ENCODE data around the gene EXOC2. TPM values are rescaled to one million over a fixed set of nuclear protein-coding genes. Genes with fewer than 3 reads are reported as not detected.

EXOC2 gene
- total and polyA plus RNA-seq, 2 donors (not counting 3 experiments of a cell fraction or from before 2014, with no cell fraction given) = 18.2 to 30.8 TPM

DNA sequence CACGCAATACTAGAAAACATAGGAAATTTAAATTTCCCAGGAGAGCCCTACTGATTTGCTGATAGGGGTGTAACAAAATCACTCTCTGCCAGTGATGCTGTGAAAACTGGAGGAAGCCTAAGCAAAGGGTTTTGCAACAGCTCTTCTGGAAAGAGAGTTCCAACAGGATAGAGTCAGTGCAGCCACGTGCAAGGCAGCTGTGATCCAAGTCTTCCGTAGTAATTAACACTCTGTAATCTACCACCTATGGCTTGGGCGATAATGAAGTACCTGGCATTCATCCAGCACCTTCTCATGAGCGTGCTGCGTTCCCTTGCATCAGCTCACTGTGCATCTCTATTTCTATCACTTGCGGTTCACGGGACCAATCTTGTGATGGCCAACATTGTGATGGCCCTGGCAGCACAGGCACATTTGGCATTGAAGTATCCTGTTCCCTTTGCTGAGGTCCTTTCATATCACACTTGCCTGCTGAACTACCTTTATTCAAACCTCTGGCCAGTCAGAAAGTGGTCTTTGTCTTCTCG, 253.2 kb downstream of the EXOC2 start:
- no TSS peak for BruUV-seq (replicated peaks)
- CTCF ChIA-PET = no interaction called here
- Histone ChIP-seq H3K9me3 (replicated peaks; ENCODE audit: control insufficient read depth, insufficient read depth, low read length) (no peaks in the 10 kb centered on the region), H3K79me2 (ENCODE audit: control insufficient read depth, insufficient read depth, low read length) (no peaks in the 10 kb centered on the region), H3K4me1 (ENCODE audit: control insufficient read depth, extremely low read depth, insufficient read depth, low read length) (no peaks in the 10 kb centered on the region), H3K4me2 (ENCODE audit: insufficient read depth, low read length) (no peak overlapping the region), H2AFZ (ENCODE audit: low read depth, low read length) (no peak overlapping the region), H4K20me1 (replicated peaks; ENCODE audit: control insufficient read depth, extremely low read depth, insufficient read depth, low read length) (no peaks in the 10 kb centered on the region), H3K27ac (ENCODE audit: insufficient read depth, low read depth, low read length) (no peak overlapping the region), H3K9ac (replicated peaks; ENCODE audit: extremely low read depth, insufficient read depth, low read length) (no peak overlapping the region), H3K27me3 (ENCODE audit: control insufficient read depth in 2 of 2, insufficient read depth in 2 of 2, low read length in 2 of 2) (no peaks in the 10 kb centered on the region), H3K4me3 (replicated peaks in 1 of 3; ENCODE audit: insufficient read depth in 1 of 3, low read depth in 1 of 3, low read length in 3 of 3) (no peak overlapping the region), H3K36me3 (ENCODE audit: control insufficient read depth in 2 of 2, extremely low read depth in 1 of 2, insufficient read depth in 2 of 2, low read length in 2 of 2) (no peaks in the 10 kb centered on the region), H3K9me1 (replicated peaks; ENCODE audit: control insufficient read depth, extremely low read depth, insufficient read depth, low read length) (no peaks in the 10 kb centered on the region)
- FAIRE-seq (no peak), DNase-seq (ENCODE audit: low read depth, low spot score) (no peak)
- intact Hi-C loops (cut with micrococcal nuclease) (no loop called here), dilution Hi-C loops (cut with MboI; ENCODE audit: extremely low pct_ligation_motif_present, low sequenced_read_pairs) (no loop called here)
- TF ChIP-seq, protein P1, sequence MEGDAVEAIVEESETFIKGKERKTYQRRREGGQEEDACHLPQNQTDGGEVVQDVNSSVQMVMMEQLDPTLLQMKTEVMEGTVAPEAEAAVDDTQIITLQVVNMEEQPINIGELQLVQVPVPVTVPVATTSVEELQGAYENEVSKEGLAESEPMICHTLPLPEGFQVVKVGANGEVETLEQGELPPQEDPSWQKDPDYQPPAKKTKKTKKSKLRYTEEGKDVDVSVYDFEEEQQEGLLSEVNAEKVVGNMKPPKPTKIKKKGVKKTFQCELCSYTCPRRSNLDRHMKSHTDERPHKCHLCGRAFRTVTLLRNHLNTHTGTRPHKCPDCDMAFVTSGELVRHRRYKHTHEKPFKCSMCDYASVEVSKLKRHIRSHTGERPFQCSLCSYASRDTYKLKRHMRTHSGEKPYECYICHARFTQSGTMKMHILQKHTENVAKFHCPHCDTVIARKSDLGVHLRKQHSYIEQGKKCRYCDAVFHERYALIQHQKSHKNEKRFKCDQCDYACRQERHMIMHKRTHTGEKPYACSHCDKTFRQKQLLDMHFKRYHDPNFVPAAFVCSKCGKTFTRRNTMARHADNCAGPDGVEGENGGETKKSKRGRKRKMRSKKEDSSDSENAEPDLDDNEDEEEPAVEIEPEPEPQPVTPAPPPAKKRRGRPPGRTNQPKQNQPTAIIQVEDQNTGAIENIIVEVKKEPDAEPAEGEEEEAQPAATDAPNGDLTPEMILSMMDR (IDR thresholded peaks at IDR 0.05; ENCODE audit: extremely low read depth in 1 of 2, insufficient read depth in 1 of 2, low read depth in 1 of 2, low read length in 2 of 2) = no peak
- no peak for TF ChIP-seq FOS (IDR thresholded peaks at IDR 0.05; ENCODE audit: borderline replicate concordance, insufficient read depth, low read length)
- no peak for TF ChIP-seq POLR2A (IDR thresholded peaks at IDR 0.05; ENCODE audit: low read depth, low read length)
- no peak for TF ChIP-seq POLR2AphosphoS5 (IDR thresholded peaks at IDR 0.05; ENCODE audit: insufficient read depth, low read depth, low read length)
- no peak for TF ChIP-seq MYC (IDR thresholded peaks at IDR 0.05; ENCODE audit: low read depth, low read length)
- TF ChIP-seq EZH2 (IDR thresholded peaks at IDR 0.05; ENCODE audit: borderline replicate concordance, low read depth, low read length, severe bottlenecking) = no peak
- TF ChIP-seq, protein P2, sequence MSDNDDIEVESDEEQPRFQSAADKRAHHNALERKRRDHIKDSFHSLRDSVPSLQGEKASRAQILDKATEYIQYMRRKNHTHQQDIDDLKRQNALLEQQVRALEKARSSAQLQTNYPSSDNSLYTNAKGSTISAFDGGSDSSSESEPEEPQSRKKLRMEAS (IDR thresholded peaks at IDR 0.05; ENCODE audit: insufficient read depth, insufficient read length) = no peak
- no peak for TF ChIP-seq JUN (IDR thresholded peaks at IDR 0.05; ENCODE audit: borderline replicate concordance, insufficient read depth, insufficient read length, low read depth)
- no peak for TF ChIP-seq GATA2 (IDR thresholded peaks at IDR 0.05; ENCODE audit: insufficient read depth, insufficient read length, low read depth, low read length)
- POLR2A ChIA-PET = no interaction called here
